Activated T-helper 17 cell treated with anti-CD3 and anti-CD28 coated beads, Interleukin-2, amount 50 U/mL, for 72 hours (primary cell): Measurements from ENCODE around the gene ATP11A. TPM values are rescaled to one million over a fixed set of nuclear protein-coding genes. Genes with fewer than 3 reads are reported as not detected.
"Not testable (repeated sequence)": the region's sequence is repeated elsewhere in the genome, so short reads cannot be mapped to it uniquely, and the experiment has no call there.

Experiments
- ATAC-seq: fragments of 150-1000 bp; cut with Tn5 transposase; replicated peaks from 2 replicates; pipeline ENCODE4 v1.10.0; 2021; ENCODE audit warnings: mild to moderate bottlenecking, moderate library complexity
- H3K27ac Mint-ChIP-seq: one replicate; pipeline ENCODE4 v1.8.0; 2022; ENCODE audit warnings: mixed read lengths
- H3K27me3 Mint-ChIP-seq: one replicate; pipeline ENCODE4 v1.8.0; 2022; ENCODE audit warnings: mixed read lengths
- H3K36me3 Mint-ChIP-seq: one replicate; pipeline ENCODE4 v1.8.0; 2022; ENCODE audit warnings: low read depth, mild to moderate bottlenecking, mixed read lengths
- H3K4me1 Mint-ChIP-seq: one replicate; pipeline ENCODE4 v1.8.0; 2022; ENCODE audit warnings: mixed read lengths
- H3K4me3 Mint-ChIP-seq: one replicate; pipeline ENCODE4 v1.8.0; 2022; ENCODE audit warnings: mild to moderate bottlenecking, mixed read lengths
- H3K9me3 Mint-ChIP-seq: one replicate; pipeline ENCODE4 v1.8.0; 2022; ENCODE audit warnings: mixed read lengths
- total RNA-seq, 2 donors: library from RNA; stranded (reverse); gene quantifications; one replicate each; pipeline ENCODE4 v1.2.3, GENCODE V29; 2022

The ATP11A gene
- total RNA-seq, 2 donors from 2014 or later = 39.7 to 48.6 TPM

GRCh38 chr13:112838038-112838841, 148.4 kb downstream of the ATP11A start:
- ATAC-seq = no peak
- Mint-ChIP-seq H3K27me3 (no peaks in the 10 kb centered on the region), H3K27ac (no peak overlapping the region), H3K4me3 (no peak overlapping the region), H3K4me1 (no peaks in the 10 kb centered on the region), H3K36me3 (peaks cover 65% of the 10 kb centered on the region), H3K9me3 (no peaks in the 10 kb centered on the region)

- no peak for ATAC-seq
- H3K4me3 Mint-ChIP-seq = no peak overlapping the region
- H3K27ac Mint-ChIP-seq = no peak overlapping the region
- H3K27me3 Mint-ChIP-seq = no peaks in the 10 kb centered on the region
- H3K9me3 Mint-ChIP-seq = no peaks in the 10 kb centered on the region
- H3K36me3 Mint-ChIP-seq = peaks cover 66% of the 10 kb centered on the region
- H3K4me1 Mint-ChIP-seq = no peaks in the 10 kb centered on the region
These were observed 148.9 kb downstream of the ATP11A start for GRCh38 chr13:112838842-112839117.

GRCh38 chr13:112839356-112840105, 149.7 kb downstream of the ATP11A start:
- Mint-ChIP-seq H3K27me3 (no peaks in the 10 kb centered on the region), H3K36me3 (peaks cover 64% of the 10 kb centered on the region), H3K4me1 (no peaks in the 10 kb centered on the region), H3K9me3 (no peaks in the 10 kb centered on the region), H3K4me3 (no peak overlapping the region), H3K27ac (peak overlapping the region; percentile 19)
- ATAC-seq = no peak

- no peak overlapping the region for H3K27ac Mint-ChIP-seq
- no peaks in the 10 kb centered on the region for H3K27me3 Mint-ChIP-seq
- no peak for ATAC-seq
- H3K4me3 Mint-ChIP-seq = no peak overlapping the region
- H3K36me3 Mint-ChIP-seq = peaks cover 57% of the 10 kb centered on the region
- no peaks in the 10 kb centered on the region for H3K4me1 Mint-ChIP-seq
- H3K9me3 Mint-ChIP-seq = no peaks in the 10 kb centered on the region
These were observed 150.8 kb downstream of the ATP11A start for GRCh38 chr13:112840472-112841302.

- not testable (repeated sequence) for H3K4me1 Mint-ChIP-seq, H3K27me3 Mint-ChIP-seq, ATAC-seq, H3K27ac Mint-ChIP-seq, H3K4me3 Mint-ChIP-seq, H3K9me3 Mint-ChIP-seq
- peaks cover 61% of the 10 kb centered on the region for H3K36me3 Mint-ChIP-seq
These were observed 151.6 kb downstream of the ATP11A start for GRCh38 chr13:112841303-112842015.

GRCh38 chr13:112842343-112842856, 152.6 kb downstream of the ATP11A start:
- H3K9me3 Mint-ChIP-seq = no peaks in the 10 kb centered on the region
- H3K4me3 Mint-ChIP-seq = no peak overlapping the region
- H3K27ac Mint-ChIP-seq = no peak overlapping the region
- peaks cover 52% of the 10 kb centered on the region for H3K36me3 Mint-ChIP-seq
- H3K4me1 Mint-ChIP-seq = no peaks in the 10 kb centered on the region
- peak; percentile 76 for ATAC-seq
- H3K27me3 Mint-ChIP-seq = no peaks in the 10 kb centered on the region

- Mint-ChIP-seq H3K27me3 (no peaks in the 10 kb centered on the region), H3K36me3 (peaks cover 46% of the 10 kb centered on the region), H3K4me3 (no peak overlapping the region), H3K9me3 (no peaks in the 10 kb centered on the region), H3K27ac (no peak overlapping the region), H3K4me1 (no peaks in the 10 kb centered on the region)
- peak; percentile 9 for ATAC-seq
These were observed 153.1 kb downstream of the ATP11A start for GRCh38 chr13:112842931-112843391.

GRCh38 chr13:112843392-112844111, 153.7 kb downstream of the ATP11A start:
- Mint-ChIP-seq H3K27ac (no peak overlapping the region), H3K27me3 (no peaks in the 10 kb centered on the region), H3K9me3 (no peaks in the 10 kb centered on the region), H3K36me3 (peaks cover 43% of the 10 kb centered on the region), H3K4me1 (no peaks in the 10 kb centered on the region), H3K4me3 (no peak overlapping the region)
- no peak for ATAC-seq

GRCh38 chr13:112844411-112844810, 154.6 kb downstream of the ATP11A start:
- H3K27me3 Mint-ChIP-seq = no peaks in the 10 kb centered on the region
- no peak overlapping the region for H3K4me3 Mint-ChIP-seq
- H3K27ac Mint-ChIP-seq = no peak overlapping the region
- H3K36me3 Mint-ChIP-seq = peaks cover 43% of the 10 kb centered on the region
- no peaks in the 10 kb centered on the region for H3K4me1 Mint-ChIP-seq
- ATAC-seq = no peak
- no peaks in the 10 kb centered on the region for H3K9me3 Mint-ChIP-seq

GRCh38 chr13:112844879-112845278, 155.0 kb downstream of the ATP11A start:
- no peaks in the 10 kb centered on the region for H3K4me1 Mint-ChIP-seq
- no peak overlapping the region for H3K27ac Mint-ChIP-seq
- no peaks in the 10 kb centered on the region for H3K27me3 Mint-ChIP-seq
- no peaks in the 10 kb centered on the region for H3K9me3 Mint-ChIP-seq
- ATAC-seq = no peak
- H3K36me3 Mint-ChIP-seq = peaks cover 45% of the 10 kb centered on the region
- no peak overlapping the region for H3K4me3 Mint-ChIP-seq

- H3K9me3 Mint-ChIP-seq = no peaks in the 10 kb centered on the region
- H3K27me3 Mint-ChIP-seq = no peaks in the 10 kb centered on the region
- ATAC-seq = no peak
- no peak overlapping the region for H3K27ac Mint-ChIP-seq
- H3K36me3 Mint-ChIP-seq = peaks cover 53% of the 10 kb centered on the region
- H3K4me1 Mint-ChIP-seq = no peaks in the 10 kb centered on the region
- no peak overlapping the region for H3K4me3 Mint-ChIP-seq
These were observed 155.8 kb downstream of the ATP11A start for GRCh38 chr13:112845511-112846144.

GRCh38 chr13:112846411-112847115, 156.7 kb downstream of the ATP11A start:
- H3K27ac Mint-ChIP-seq = no peak overlapping the region

More at GRCh38 chr13:112846411-112847115, 156.7 kb downstream of the ATP11A start:
- Mint-ChIP-seq H3K4me1 (no peaks in the 10 kb centered on the region), H3K27me3 (no peaks in the 10 kb centered on the region), H3K9me3 (no peaks in the 10 kb centered on the region), H3K36me3 (peaks cover 62% of the 10 kb centered on the region), H3K4me3 (no peak overlapping the region)
- ATAC-seq = no peak
